Aorta (tissue), 5 donors: ENCODE data around the gene MLLT11. TPM values are rescaled to one million over a fixed set of nuclear protein-coding genes. Genes with fewer than 3 reads are reported as not detected.

ENCODE experiments used
- ATAC-seq: fragments of 200-7000 bp; cut with Tn5 transposase; one replicate; pipeline ENCODE4 v1.9.1; 2022; ENCODE audit warnings: moderate library complexity; ENCODE audit not compliant: low FRiP score
- DNase-seq, 2 donors: peaks; one replicate each; pipeline ENCODE4 v3.0.0-alpha.2; 2020
- H3K27ac ChIP-seq, 2 donors: one replicate each; pipeline ENCODE4 v1.5.1; 2013; ENCODE audit warnings: low read length in 2 of 2, mild to moderate bottlenecking in 2 of 2, moderate library complexity in 2 of 2, control low read depth in 1 of 2, inconsistent platforms in 1 of 2, low read depth in 1 of 2
- H3K27me3 ChIP-seq, 2 donors: one replicate each; pipeline ENCODE4 v1.6.1; 2013; ENCODE audit warnings: control low read depth in 1 of 2, low read length in 1 of 2, mild to moderate bottlenecking in 1 of 2, moderate library complexity in 1 of 2; ENCODE audit not compliant: insufficient read depth in 2 of 2, control insufficient read depth in 1 of 2
- H3K36me3 ChIP-seq, 2 donors: one replicate each; pipeline ENCODE4 v1.6.1; 2013; ENCODE audit warnings: control low read depth in 1 of 2, low read length in 1 of 2, mild to moderate bottlenecking in 1 of 2; ENCODE audit not compliant: insufficient read depth in 2 of 2, control insufficient read depth in 1 of 2
- H3K4me1 ChIP-seq, 2 donors: one replicate each; pipeline ENCODE4 v1.6.1; 2013; ENCODE audit warnings: low read length in 2 of 2, control low read depth in 1 of 2, mild to moderate bottlenecking in 1 of 2, moderate library complexity in 1 of 2; ENCODE audit not compliant: insufficient read depth in 2 of 2, control insufficient read depth in 1 of 2
- H3K4me3 ChIP-seq, 2 donors: one replicate each; pipeline ENCODE4 v1.5.1; 2013; ENCODE audit warnings: low read length in 2 of 2, control low read depth in 1 of 2, mild to moderate bottlenecking in 1 of 2
- H3K9me3 ChIP-seq: one replicate; pipeline ENCODE4 v1.6.1; 2013; ENCODE audit warnings: mild to moderate bottlenecking, low read length; ENCODE audit not compliant: control insufficient read depth
- WGBS, 2 donors: extraction: QIAGEN DNeasy Blood & Tissue Kit; methylation state at CpG; one replicate each; pipeline ENCODE4 v1.1.7; 2013; 5-methylcytosine and 5-hydroxymethylcytosine counted together
- intact Hi-C, 2 donors: fragments of 100-400 bp; cut with DNase I; formaldehyde crosslinking; loops; one replicate each; pipeline versions ENCODE4 v1.14.2 to v1.15.0; 2022
- polyA plus RNA-seq, 2 donors: library from polyadenylated mRNA; stranded (reverse); fragments of 200-250 nt; gene quantifications; one replicate each; pipeline ENCODE4 v1.2.3, GENCODE V29; 2013
- total RNA-seq, 2 donors: library from RNA; stranded (reverse); fragmentation: NEBNext Ultra II Directional; extraction: Animal tissue kit (Norgen Biotek cat#: 25700); gene quantifications; one replicate each; pipeline ENCODE4 v1.2.1, GENCODE V29; 2021
- donor health status: healthy with polysubstance abuse.
- donor health status: Bipolar disorder and iron deficiency.
- donor health status: DM: no; HTN: no; CAD: no.
- donor health status: DM: no; HTN: no; CAD: no.
- donor health status: DM: yes; HTN: yes; CAD: no.

The MLLT11 gene
- total and polyA plus RNA-seq, 4 donors = 2.4 to 6.9 (median 3.4) TPM

DNA sequence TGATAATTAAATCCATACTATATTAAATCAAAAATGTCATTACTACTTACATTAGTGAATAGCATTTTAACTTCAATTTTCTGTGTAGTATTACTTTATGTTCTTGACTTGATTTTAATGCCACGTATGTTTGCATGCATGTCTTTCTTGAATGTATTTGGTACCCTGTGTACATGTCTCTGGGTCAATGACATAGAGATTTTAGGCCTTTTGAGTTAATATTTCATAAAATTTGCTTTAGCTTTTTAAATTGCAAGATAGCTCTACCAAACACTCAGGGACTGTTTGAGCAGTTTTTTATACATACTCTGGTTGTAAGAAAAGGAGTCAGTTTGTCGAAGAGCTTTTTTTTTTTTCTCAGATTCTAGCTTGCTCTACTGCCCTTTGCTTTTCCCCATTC, 1.5 kb downstream of the MLLT11 start:
- 50 to 54% methylated on average over 2 of the region's 2 CpGs for WGBS, 2 donors
- DNase-seq (no peak), ATAC-seq (no peak)
- Histone ChIP-seq H3K36me3 (no peaks in the 10 kb centered on the region), H3K4me3 (no peak overlapping the region), H3K4me1 (no peaks in the 10 kb centered on the region), H3K27ac (no peak overlapping the region), H3K27me3 (no peaks in the 10 kb centered on the region), H3K9me3 (no peaks in the 10 kb centered on the region)
- intact Hi-C loops = no loop called here

DNA sequence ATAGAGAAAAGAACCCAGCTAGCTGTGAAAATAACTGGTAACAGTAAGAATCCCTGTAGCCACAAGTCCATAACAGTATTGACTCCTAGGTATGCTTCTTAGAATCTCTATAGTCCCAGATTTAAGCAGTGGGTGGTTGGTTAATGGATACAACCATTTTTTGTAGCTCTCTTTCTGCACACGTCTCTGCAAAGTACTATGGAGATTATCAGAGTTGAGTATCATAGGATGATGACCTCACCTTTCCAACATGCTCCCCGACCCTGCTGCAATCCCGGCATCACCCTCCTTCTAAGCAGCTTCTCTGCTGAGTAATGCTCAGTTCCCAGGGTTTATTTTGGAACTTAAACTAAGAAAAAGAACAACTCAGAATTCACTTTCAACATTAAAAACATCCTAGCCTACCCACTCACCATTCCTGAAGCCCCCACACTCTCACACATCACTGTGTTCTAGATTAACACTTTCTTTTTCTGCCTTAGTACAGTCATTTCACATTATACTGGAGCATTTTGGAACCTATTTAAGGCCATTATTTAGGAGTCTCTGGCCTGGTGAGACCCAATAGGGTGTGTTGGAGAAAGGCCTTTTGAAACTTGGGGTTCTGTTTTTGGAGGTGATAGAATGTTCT, 2.7 kb downstream of the MLLT11 start:
- no peaks in the 10 kb centered on the region for H3K4me1 ChIP-seq
- peak overlapping the region in 1 of 2 donors; percentile 73 for H3K27ac ChIP-seq
- H3K4me3 ChIP-seq = no peak overlapping the region
- H3K36me3 ChIP-seq = no peaks in the 10 kb centered on the region
- H3K9me3 ChIP-seq = no peaks in the 10 kb centered on the region
- intact Hi-C loops = no loop called here
- WGBS, 2 donors = 6 to 7% methylated on average over 3 of the region's 3 CpGs
- ATAC-seq (no peak), DNase-seq (no peak)
- H3K27me3 ChIP-seq = no peaks in the 10 kb centered on the region

DNA sequence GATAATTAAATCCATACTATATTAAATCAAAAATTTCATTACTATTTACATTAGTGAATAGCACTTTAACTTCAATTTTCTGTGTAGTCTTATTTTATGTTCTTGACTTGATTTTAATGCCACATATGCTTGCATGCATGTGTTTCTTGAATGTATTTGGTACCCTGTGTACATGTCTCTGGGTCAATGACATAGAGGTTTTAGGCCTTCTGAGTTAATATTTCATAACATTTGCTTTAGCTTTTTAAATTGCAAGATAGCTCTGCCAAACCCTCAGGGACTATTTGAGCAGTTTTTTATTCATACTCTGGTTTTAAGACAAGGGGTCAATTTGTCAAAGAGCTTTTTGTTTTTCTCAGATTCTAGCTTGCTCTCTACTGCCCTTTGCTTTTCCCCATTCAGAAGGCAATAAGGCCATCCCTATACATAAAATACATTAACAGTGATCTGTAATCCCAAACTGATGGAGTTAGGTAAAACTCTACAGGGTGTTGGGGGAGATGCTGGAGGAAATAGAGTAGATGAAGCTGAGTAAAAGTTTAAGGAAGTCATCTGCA, 5.0 kb downstream of the MLLT11 start:
- intact Hi-C loops = no loop called here
- ATAC-seq (no peak), DNase-seq (no peak)
- H3K9me3 ChIP-seq = no peaks in the 10 kb centered on the region
- H3K4me3 ChIP-seq = no peak overlapping the region
- no peaks in the 10 kb centered on the region for H3K36me3 ChIP-seq
- no peaks in the 10 kb centered on the region for H3K27me3 ChIP-seq
- H3K27ac ChIP-seq = no peak overlapping the region
- H3K4me1 ChIP-seq = no peaks in the 10 kb centered on the region

- Histone ChIP-seq H3K9me3 (no peaks in the 10 kb centered on the region), H3K27me3 (no peaks in the 10 kb centered on the region), H3K36me3 (no peaks in the 10 kb centered on the region), H3K27ac (no peak overlapping the region), H3K4me1 (no peaks in the 10 kb centered on the region), H3K4me3 (no peak overlapping the region)
- 82 to 91% methylated on average over 4 of the region's 4 CpGs for WGBS, 2 donors
- ATAC-seq (no peak), DNase-seq (no peak)
- intact Hi-C loops = no loop called here
These were observed 7.0 kb downstream of the MLLT11 start for GRCh38 chr1:151067185-151067584.

- no peak overlapping the region for H3K27ac ChIP-seq
- H3K36me3 ChIP-seq = no peaks in the 10 kb centered on the region
- WGBS, 2 donors = 85 to 89% methylated on average over 5 of the region's 5 CpGs
- no peaks in the 10 kb centered on the region for H3K27me3 ChIP-seq
- ATAC-seq (no peak), DNase-seq (no peak)
- intact Hi-C loops = no loop called here
- no peaks in the 10 kb centered on the region for H3K9me3 ChIP-seq
- H3K4me3 ChIP-seq = no peak overlapping the region
- no peaks in the 10 kb centered on the region for H3K4me1 ChIP-seq
These were observed 8.9 kb downstream of the MLLT11 start for GRCh38 chr1:151069103-151069486.

GRCh38 chr1:151070474-151071276, 10.5 kb downstream of the MLLT11 start, which contains the start of gene GABPB2:
TSS of gene GABPB2 (plus strand) at chr1:151070761. CDS start at chr1:151088190, 17,429 bp downstream.
- Histone ChIP-seq H3K4me1 (no peaks in the 10 kb centered on the region), H3K27ac (peak within 1 kb of the TSS; percentile 95 to 98), H3K4me3 (peak within 1 kb of the TSS; percentile 61 to 94), H3K36me3 (no peaks in the 10 kb centered on the region), H3K9me3 (no peaks in the 10 kb centered on the region), H3K27me3 (no peaks in the 10 kb centered on the region)
- intact Hi-C loops = no loop called here
- DNase-seq (peak; percentile 94 to 98), ATAC-seq (peak; percentile 98)
- 0% methylated on average over 49 to 50 of the region's 50 CpGs for WGBS, 2 donors

- intact Hi-C loops = no loop called here
- Histone ChIP-seq H3K27ac (no peak overlapping the region), H3K4me1 (no peaks in the 10 kb centered on the region), H3K36me3 (no peaks in the 10 kb centered on the region), H3K27me3 (no peaks in the 10 kb centered on the region), H3K9me3 (no peaks in the 10 kb centered on the region), H3K4me3 (no peak overlapping the region)
- DNase-seq (no peak), ATAC-seq (no peak)
- WGBS, 2 donors = 83 to 84% methylated on average over 13 of the region's 13 CpGs
These were observed 12.0 kb downstream of the MLLT11 start for GRCh38 chr1:151072224-151072623.

DNA sequence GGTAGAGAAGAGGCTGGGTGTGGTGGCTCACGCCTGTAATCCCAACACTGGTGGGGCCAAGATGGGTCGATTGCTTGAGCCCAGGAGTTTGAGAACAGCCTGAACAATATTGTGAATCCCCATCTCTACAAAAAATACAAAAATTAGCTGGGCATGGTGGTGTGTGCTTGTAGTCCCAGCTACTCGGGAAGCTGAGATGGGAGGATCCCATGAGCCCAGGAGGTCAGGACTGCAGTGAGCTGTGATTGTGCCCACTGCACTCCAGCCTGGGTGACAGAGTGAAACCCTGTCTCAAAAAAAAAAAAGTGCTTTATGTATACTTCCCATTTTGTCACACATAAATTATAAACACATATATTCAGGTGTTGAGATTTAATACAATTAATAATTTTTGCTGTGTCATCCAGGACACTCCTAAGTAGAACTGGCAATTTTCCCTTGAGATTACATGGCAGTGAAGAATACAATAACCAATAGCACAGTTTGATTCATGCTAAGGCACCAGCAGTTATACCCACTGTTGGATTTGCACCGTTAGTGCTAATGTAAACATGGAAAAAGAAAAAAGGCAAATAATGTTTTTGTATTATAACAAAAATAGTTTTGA, 25.9 kb downstream of the MLLT11 start:
- intact Hi-C loops = no loop called here
- WGBS, 2 donors = 70 to 73% methylated on average over 4 of the region's 4 CpGs
- no peak for DNase-seq

More for the DNA sequence above, 25.9 kb downstream of the MLLT11 start:
- no peak overlapping the region for H3K27ac ChIP-seq
- no peak overlapping the region for H3K4me3 ChIP-seq
- H3K27me3 ChIP-seq = no peaks in the 10 kb centered on the region
- no peaks in the 10 kb centered on the region for H3K4me1 ChIP-seq
- H3K36me3 ChIP-seq = no peaks in the 10 kb centered on the region
- ATAC-seq = no peak
- no peaks in the 10 kb centered on the region for H3K9me3 ChIP-seq
